Right lobe of liver (tissue), 4 donors: ENCODE measurements around the gene TSGA10IP.

Experiments
- POLR2A ChIP-seq: fragments of 450-650 bp; IDR thresholded peaks from one replicate; pipeline ENCODE4 v1.6.1; 2017; ENCODE audit warnings: antibody characterized with exemption, mild to moderate bottlenecking
- TF ChIP-seq, protein P1 (sequence below), 4 donors: fragments of 200-600 bp in 3 of 4; fragments of 450-650 bp in 1 of 4; IDR thresholded peaks; one replicate each; pipeline versions ENCODE4 v1.5.1 to v1.8.0; 2016 to 2022; ENCODE audit warnings: antibody characterized with exemption in 4 of 4, mild to moderate bottlenecking in 2 of 4
- donor health status: DM: no; HTN: no; CAD: no.
- donor health status: DM: no; HTN: no; CAD: no.
- donor health status: DM: no; HTN: yes; CAD: no.

DNA sequence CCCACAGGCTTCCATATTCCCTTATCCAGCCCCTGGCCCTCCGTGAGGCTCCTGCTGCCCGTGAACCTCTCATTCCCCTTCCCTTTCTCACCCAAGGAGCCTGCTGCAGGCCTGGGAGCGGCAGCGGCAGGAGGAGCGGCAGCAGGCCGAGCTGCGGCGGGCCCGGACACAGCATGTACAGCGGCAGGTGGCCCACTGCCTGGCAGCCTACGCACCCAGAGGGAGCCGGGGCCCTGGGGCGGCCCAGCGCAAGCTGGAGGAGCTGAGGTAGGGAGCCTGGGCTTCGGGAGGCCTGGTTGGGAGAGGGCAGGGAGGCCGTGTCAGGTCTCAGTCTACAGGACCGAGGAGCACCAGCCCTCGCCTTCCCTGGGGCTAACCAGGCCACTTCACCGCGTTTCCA lies 8.2 kb downstream of the TSGA10IP start:
- TF ChIP-seq, protein P1, sequence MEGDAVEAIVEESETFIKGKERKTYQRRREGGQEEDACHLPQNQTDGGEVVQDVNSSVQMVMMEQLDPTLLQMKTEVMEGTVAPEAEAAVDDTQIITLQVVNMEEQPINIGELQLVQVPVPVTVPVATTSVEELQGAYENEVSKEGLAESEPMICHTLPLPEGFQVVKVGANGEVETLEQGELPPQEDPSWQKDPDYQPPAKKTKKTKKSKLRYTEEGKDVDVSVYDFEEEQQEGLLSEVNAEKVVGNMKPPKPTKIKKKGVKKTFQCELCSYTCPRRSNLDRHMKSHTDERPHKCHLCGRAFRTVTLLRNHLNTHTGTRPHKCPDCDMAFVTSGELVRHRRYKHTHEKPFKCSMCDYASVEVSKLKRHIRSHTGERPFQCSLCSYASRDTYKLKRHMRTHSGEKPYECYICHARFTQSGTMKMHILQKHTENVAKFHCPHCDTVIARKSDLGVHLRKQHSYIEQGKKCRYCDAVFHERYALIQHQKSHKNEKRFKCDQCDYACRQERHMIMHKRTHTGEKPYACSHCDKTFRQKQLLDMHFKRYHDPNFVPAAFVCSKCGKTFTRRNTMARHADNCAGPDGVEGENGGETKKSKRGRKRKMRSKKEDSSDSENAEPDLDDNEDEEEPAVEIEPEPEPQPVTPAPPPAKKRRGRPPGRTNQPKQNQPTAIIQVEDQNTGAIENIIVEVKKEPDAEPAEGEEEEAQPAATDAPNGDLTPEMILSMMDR (IDR thresholded peaks at IDR 0.05) = no peak
- no peak for TF ChIP-seq POLR2A
